Esophagus muscularis mucosa (tissue), 4 donors: ENCODE data around the gene RNF224. TPM values are rescaled to one million over a fixed set of nuclear protein-coding genes. Genes with fewer than 3 reads are reported as not detected.

Source experiments
- DNase-seq: peaks from one replicate; pipeline ENCODE4 v3.0.0-alpha.2; 2017; ENCODE audit errors: extremely low spot score
- H3K27ac ChIP-seq, 4 donors: fragments of 200-600 bp; sonication (generic); replicated peaks in 1 of 4; 1 replicate in 3 of 4; 2 replicates in 1 of 4; pipeline ENCODE4 v1.5.1; 2016 to 2019; ENCODE audit warnings: mild to moderate bottlenecking in 1 of 4
- H3K27me3 ChIP-seq, 4 donors: fragments of 200-600 bp; sonication (generic); one replicate each; pipeline versions ENCODE4 v1.5.1 to v1.6.0; 2016 to 2019
- H3K36me3 ChIP-seq, 4 donors: fragments of 200-600 bp; sonication (generic); one replicate each; pipeline ENCODE4 v1.5.1; 2016 to 2019
- H3K4me1 ChIP-seq, 4 donors: fragments of 200-600 bp; sonication (generic); one replicate each; pipeline ENCODE4 v1.5.1; 2016 to 2019
- H3K4me3 ChIP-seq, 4 donors: fragments of 200-600 bp; sonication (generic); 1 replicate in 2 of 4; 2 replicates in 2 of 4; pipeline ENCODE4 v1.5.1; 2016 to 2019; ENCODE audit warnings: mild to moderate bottlenecking in 4 of 4, moderate library complexity in 1 of 4
- H3K9me3 ChIP-seq, 4 donors: fragments of 200-600 bp; sonication (generic); 1 replicate in 3 of 4; 2 replicates in 1 of 4; pipeline ENCODE4 v1.5.1; 2016 to 2019
- EP300 ChIP-seq: sonication (generic); formaldehyde crosslinking; IDR thresholded peaks from one replicate; pipeline ENCODE4 v1.6.1; 2017; ENCODE audit warnings: antibody characterized with exemption
- POLR2A ChIP-seq: fragments of 450-650 bp; IDR thresholded peaks from one replicate; pipeline ENCODE4 v1.6.1; 2017; ENCODE audit warnings: antibody characterized with exemption, moderate library complexity, mild to moderate bottlenecking, low read depth
- POLR2AphosphoS5 ChIP-seq, 2 donors: sonication (generic); formaldehyde crosslinking; IDR thresholded peaks; one replicate each; pipeline ENCODE4 v1.6.1; 2017; ENCODE audit warnings: antibody characterized with exemption in 2 of 2
- WGBS: methylation state at CpG from one replicate; pipeline ENCODE4 v1.1.5; 2018; 5-methylcytosine and 5-hydroxymethylcytosine counted together
- intact Hi-C: fragments of 100-400 bp; cut with DNase I; formaldehyde crosslinking; loops from one replicate; pipeline ENCODE4 v1.15.1; 2023
- total RNA-seq, 4 donors: library from RNA; depleted of rRNA; stranded (reverse); fragments of >200 nt; gene quantifications; one replicate each; pipeline versions ENCODE4 v1.1.0 to v1.2.1, GENCODE V29; 2016
- TF ChIP-seq, protein P1 (sequence below), 3 experiments: fragments of 200-600 bp in 2 of 3; fragments of 450-650 bp in 1 of 3; sonication (generic) in 2 of 3; IDR thresholded peaks; one replicate each; pipeline ENCODE4 v1.5.1; 2017 to 2019; ENCODE audit warnings: antibody characterized with exemption in 3 of 3, mild to moderate bottlenecking in 2 of 3, moderate library complexity in 1 of 3

Gene RNF224
- total RNA-seq, 4 donors from 2014 or later: not detected

DNA sequence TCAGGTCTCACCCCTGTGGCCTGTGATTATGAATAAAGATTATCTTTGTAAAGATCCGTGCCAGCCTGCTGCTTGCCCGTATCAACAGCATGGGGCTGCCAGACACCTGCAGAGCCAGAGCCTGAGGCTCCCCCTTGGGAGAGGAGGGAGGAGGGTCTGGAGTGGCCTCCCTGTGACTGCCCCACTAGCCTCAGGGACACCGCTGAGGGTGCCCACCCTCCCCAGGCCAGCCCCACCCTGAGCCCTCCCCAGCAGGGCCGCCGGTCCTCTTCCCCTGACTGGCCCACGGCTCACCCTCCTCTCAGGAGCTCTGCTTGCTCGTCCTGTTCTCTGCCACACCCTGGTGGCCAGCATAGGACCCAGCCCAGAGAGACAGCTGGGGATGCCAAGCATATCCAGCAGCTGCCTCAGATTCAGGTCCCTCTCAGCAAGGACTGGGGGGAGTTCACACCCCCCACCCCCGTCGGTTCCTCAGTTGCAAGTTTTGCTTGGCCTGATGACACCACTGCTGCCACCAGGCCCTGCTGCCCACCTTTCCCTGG, 36.9 kb upstream of the RNF224 start:
- Histone ChIP-seq H3K27ac (peak overlapping the region; percentile 94 to 99 (median 98)), H3K27me3 (no peaks in the 10 kb centered on the region), H3K4me3 (no peak overlapping the region), H3K4me1 (peaks cover 49 to 81% (median 59%) of the 10 kb centered on the region in 4 donors), H3K36me3 (peaks cover 18 to 47% (median 38%) of the 10 kb centered on the region in 4 donors), H3K9me3 (no peaks in the 10 kb centered on the region)
- intact Hi-C loops: no loop called here
- no peak for DNase-seq
- TF ChIP-seq, protein P1, sequence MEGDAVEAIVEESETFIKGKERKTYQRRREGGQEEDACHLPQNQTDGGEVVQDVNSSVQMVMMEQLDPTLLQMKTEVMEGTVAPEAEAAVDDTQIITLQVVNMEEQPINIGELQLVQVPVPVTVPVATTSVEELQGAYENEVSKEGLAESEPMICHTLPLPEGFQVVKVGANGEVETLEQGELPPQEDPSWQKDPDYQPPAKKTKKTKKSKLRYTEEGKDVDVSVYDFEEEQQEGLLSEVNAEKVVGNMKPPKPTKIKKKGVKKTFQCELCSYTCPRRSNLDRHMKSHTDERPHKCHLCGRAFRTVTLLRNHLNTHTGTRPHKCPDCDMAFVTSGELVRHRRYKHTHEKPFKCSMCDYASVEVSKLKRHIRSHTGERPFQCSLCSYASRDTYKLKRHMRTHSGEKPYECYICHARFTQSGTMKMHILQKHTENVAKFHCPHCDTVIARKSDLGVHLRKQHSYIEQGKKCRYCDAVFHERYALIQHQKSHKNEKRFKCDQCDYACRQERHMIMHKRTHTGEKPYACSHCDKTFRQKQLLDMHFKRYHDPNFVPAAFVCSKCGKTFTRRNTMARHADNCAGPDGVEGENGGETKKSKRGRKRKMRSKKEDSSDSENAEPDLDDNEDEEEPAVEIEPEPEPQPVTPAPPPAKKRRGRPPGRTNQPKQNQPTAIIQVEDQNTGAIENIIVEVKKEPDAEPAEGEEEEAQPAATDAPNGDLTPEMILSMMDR (IDR thresholded peaks at IDR 0.05): no peak
- TF ChIP-seq POLR2A: no peak
- TF ChIP-seq POLR2AphosphoS5 (IDR thresholded peaks at IDR 0.05): no peak
- TF ChIP-seq EP300: no peak
- WGBS: 82% methylated on average over 7 of the region's 9 CpGs

DNA sequence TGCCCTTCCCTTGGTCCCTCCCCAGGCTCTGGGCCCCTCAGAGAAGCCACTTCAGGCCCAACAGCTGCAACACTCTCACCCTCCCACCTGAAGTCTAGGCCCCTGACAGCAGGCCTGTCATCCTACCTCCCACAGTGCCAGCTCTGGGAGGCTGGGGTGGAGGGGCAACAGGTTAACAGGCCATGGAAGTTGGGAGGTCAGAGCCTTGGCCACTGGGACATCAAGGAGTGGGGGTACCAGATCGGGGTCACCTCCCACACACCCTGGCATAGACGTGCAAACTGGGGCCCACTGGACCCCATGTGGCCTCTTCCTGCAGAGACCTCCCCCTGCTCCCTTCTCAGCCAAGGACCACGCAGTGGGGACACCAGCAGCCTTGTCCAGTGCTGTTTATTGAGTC, 36.1 kb upstream of the RNF224 start:
- Histone ChIP-seq H3K27me3 (no peaks in the 10 kb centered on the region), H3K4me3 (no peak overlapping the region), H3K9me3 (no peaks in the 10 kb centered on the region), H3K27ac (peak overlapping the region in 1 of 4 donors; percentile 99), H3K36me3 (peaks cover 11 to 38% (median 29%) of the 10 kb centered on the region in 4 donors), H3K4me1 (peaks cover 41 to 81% (median 59%) of the 10 kb centered on the region in 4 donors)
- intact Hi-C loops: no loop called here
- WGBS: 88% methylated on average over 3 of the region's 3 CpGs
- TF ChIP-seq POLR2AphosphoS5 (IDR thresholded peaks at IDR 0.05) (no peak), EP300 (no peak), POLR2A (no peak)
- TF ChIP-seq, protein P1 (IDR thresholded peaks at IDR 0.05): no peak
- no peak for DNase-seq

DNA sequence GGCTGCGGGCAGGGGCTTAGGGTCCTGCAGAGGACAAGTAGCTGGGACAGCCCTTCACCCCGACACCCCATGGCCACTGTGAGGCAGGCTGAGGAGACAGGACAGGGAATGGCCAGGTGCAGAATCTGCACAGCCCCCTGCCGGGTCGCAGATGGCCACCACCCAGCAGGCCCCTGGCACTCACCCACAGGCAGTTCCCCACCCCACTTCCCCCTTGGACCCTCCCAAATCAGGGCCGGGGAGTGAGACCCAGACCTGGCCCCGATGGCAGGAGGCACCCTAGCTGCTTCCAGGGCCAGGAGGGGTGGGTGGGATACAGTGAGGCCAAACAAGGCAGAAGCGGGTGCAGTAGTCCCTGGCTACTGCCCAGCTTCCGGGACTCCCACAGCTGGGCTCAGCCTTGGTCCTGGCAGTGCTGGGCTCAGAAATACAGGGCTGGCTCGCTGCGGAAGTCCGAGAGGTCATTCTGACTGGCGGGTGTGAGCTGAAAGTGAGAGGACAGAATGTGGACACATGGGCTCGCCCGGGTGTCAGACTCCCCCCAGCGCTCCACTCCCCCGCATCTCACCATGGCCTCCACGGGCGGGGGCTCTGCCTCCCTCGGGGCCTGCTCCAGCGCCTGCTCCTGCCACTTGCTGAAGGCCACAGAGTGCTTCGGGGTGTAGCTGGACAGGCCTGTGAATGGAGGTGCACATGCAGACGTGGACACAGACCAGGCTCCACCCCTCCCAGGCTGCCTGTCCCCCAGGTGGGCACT, 35.4 kb upstream of the RNF224 start:
- TF ChIP-seq, protein P1 (IDR thresholded peaks at IDR 0.05): no peak
- TF ChIP-seq POLR2A (no peak), POLR2AphosphoS5 (IDR thresholded peaks at IDR 0.05) (no peak), EP300 (no peak)
- Histone ChIP-seq H3K4me3 (no peak overlapping the region), H3K36me3 (peaks cover 11 to 32% (median 27%) of the 10 kb centered on the region in 4 donors), H3K4me1 (peaks cover 36 to 79% (median 54%) of the 10 kb centered on the region in 4 donors), H3K9me3 (no peaks in the 10 kb centered on the region), H3K27ac (peak overlapping the region in 1 of 4 donors; percentile 9), H3K27me3 (no peaks in the 10 kb centered on the region)
- no peak for DNase-seq
- 100% methylated on average over 10 of the region's 22 CpGs for WGBS
- intact Hi-C loops: no loop called here

DNA sequence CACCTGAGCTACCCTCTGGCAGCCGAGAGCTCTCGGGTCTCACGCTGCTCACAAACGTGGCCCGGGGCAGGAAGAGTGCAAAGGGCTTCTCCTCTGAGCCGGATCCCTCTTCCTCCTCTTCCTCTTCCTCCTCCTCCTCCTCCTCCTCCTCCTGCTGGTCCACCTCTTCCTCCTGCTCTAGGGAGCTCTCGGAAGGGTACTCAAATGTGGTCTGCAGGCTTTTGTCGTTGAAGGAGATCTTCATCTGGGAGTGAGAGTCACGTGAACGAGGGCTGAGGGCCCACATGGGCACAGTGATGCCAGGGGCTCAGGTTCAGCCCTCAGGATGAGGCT, 34.9 kb upstream of the RNF224 start:
- 82% methylated on average over 8 of the region's 10 CpGs for WGBS
- H3K36me3 ChIP-seq: peaks cover 11 to 28% (median 27%) of the 10 kb centered on the region in 4 donors
- no peak for DNase-seq
- H3K4me1 ChIP-seq: peaks cover 35 to 79% (median 53%) of the 10 kb centered on the region in 4 donors
- H3K4me3 ChIP-seq: no peak overlapping the region
- TF ChIP-seq POLR2AphosphoS5 (IDR thresholded peaks at IDR 0.05) (no peak), EP300 (no peak), POLR2A (no peak)
- TF ChIP-seq, protein P1 (IDR thresholded peaks at IDR 0.05): no peak
- no peaks in the 10 kb centered on the region for H3K27me3 ChIP-seq
- intact Hi-C loops: no loop called here
- no peak overlapping the region for H3K27ac ChIP-seq
- H3K9me3 ChIP-seq: no peaks in the 10 kb centered on the region
